Common myeloid progenitor, CD34-positive (primary cell): ENCODE measurements around the gene DYNLRB1.

ENCODE experiments used
- CTCF ChIA-PET: fragments of 350-600 bp; sonication (Branson Sonifier 250); formaldehyde crosslinking; loops from one replicate; lab custom pipeline; 2021; ENCODE audit warnings: antibody characterized with exemption; lab: Charles Lee
- POLR2A ChIA-PET: fragments of 350-600 bp; sonication (Branson Sonifier 250); formaldehyde crosslinking; loops from one replicate; lab custom pipeline; 2021; ENCODE audit warnings: antibody characterized with exemption; lab: Charles Lee
- DNase-seq, 3 donors: peaks; one replicate each; pipeline versions ENCODE4 v3.0.0 to v3.0.0-alpha.2; 2013
- H3K27ac ChIP-seq, 2 experiments: 1 replicate in 1 of 2; 2 replicates in 1 of 2; pipeline ENCODE4 v1.7.0; 2013; ENCODE audit warnings: inconsistent platforms in 2 of 2, low read length in 2 of 2, mild to moderate bottlenecking in 2 of 2, low read depth in 1 of 2, moderate library complexity in 1 of 2; ENCODE audit not compliant: severe bottlenecking in 2 of 2, insufficient read depth in 1 of 2, poor library complexity in 1 of 2
- H3K27me3 ChIP-seq, 5 experiments: replicated peaks in 2 of 5; 1 replicate in 3 of 5; 2 replicates in 2 of 5; pipeline versions ENCODE4 v1.6.1 to v1.7.0; 2013; ENCODE audit warnings: low read length in 4 of 5, mild to moderate bottlenecking in 2 of 5, moderate library complexity in 2 of 5, inconsistent platforms in 1 of 5; ENCODE audit not compliant: insufficient read depth in 5 of 5, control insufficient read depth in 4 of 5
- H3K36me3 ChIP-seq, 4 experiments: 1 replicate in 2 of 4; 2 replicates in 2 of 4; pipeline versions ENCODE4 v1.6.1 to v1.7.0; 2013; ENCODE audit warnings: low read length in 3 of 4, control low read depth in 1 of 4, mild to moderate bottlenecking in 1 of 4; ENCODE audit not compliant: control insufficient read depth in 4 of 4, insufficient read depth in 4 of 4
- H3K4me1 ChIP-seq, 4 experiments: 1 replicate in 3 of 4; 2 replicates in 1 of 4; pipeline versions ENCODE4 v1.6.1 to v1.7.1; 2013; ENCODE audit warnings: low read length in 3 of 4, mild to moderate bottlenecking in 3 of 4, control low read depth in 1 of 4, inconsistent platforms in 1 of 4, moderate library complexity in 1 of 4; ENCODE audit not compliant: control insufficient read depth in 4 of 4, insufficient read depth in 4 of 4; ENCODE audit errors: control extremely low read depth in 1 of 4
- H3K4me3 ChIP-seq, 7 experiments: 1 replicate in 4 of 7; 2 replicates in 3 of 7; pipeline versions ENCODE4 v1.5.1 to v1.7.0; 2013; ENCODE audit warnings: mild to moderate bottlenecking in 7 of 7, low read length in 6 of 7, moderate library complexity in 6 of 7, inconsistent platforms in 2 of 7, low read depth in 2 of 7, control low read depth in 1 of 7; ENCODE audit not compliant: insufficient read depth in 4 of 7, control insufficient read depth in 1 of 7; ENCODE audit errors: extremely low read depth in 1 of 7
- H3K9me3 ChIP-seq, 5 experiments: 1 replicate in 4 of 5; 2 replicates in 1 of 5; pipeline versions ENCODE4 v1.6.1 to v1.7.1; 2013; ENCODE audit warnings: low read length in 4 of 5, mild to moderate bottlenecking in 2 of 5, inconsistent platforms in 1 of 5, low read depth in 1 of 5, moderate library complexity in 1 of 5; ENCODE audit not compliant: control insufficient read depth in 4 of 5, insufficient read depth in 2 of 5; ENCODE audit errors: control extremely low read depth in 1 of 5
- WGBS: methylation state at CpG from one replicate; pipeline ENCODE4 v1.1.5; 2013; ENCODE audit not compliant: insufficient coverage; 5-methylcytosine and 5-hydroxymethylcytosine counted together

The DYNLRB1 gene

GRCh38 chr20:34578025-34578424, 61.8 kb downstream of the DYNLRB1 start:
- Histone ChIP-seq H3K4me1 (peaks cover 0 to 25% (median 11%) of the 10 kb centered on the region in 4 experiments), H3K9me3 (no peaks in the 10 kb centered on the region), H3K4me3 (no peak overlapping the region), H3K27me3 (no peaks in the 10 kb centered on the region), H3K27ac (no peak overlapping the region), H3K36me3 (peaks cover 4 to 21% (median 15%) of the 10 kb centered on the region in 4 experiments)
- CTCF ChIA-PET = interaction anchor here (0.7 to 0.9 kb wide), 2 partner anchors 9 to 10 kb away, joined by 3 read pairs; no protein-coding TSS in a partner anchor
- DNase-seq = no peak
- WGBS = 50% methylated on average over 1 of the region's 2 CpGs
- POLR2A ChIA-PET = interaction anchor here (0.5 kb wide), 1 partner anchor 15 kb away, joined by 6 read pairs; no protein-coding TSS in a partner anchor

GRCh38 chr20:34578521-34578920, 62.3 kb downstream of the DYNLRB1 start:
- Histone ChIP-seq H3K9me3 (no peaks in the 10 kb centered on the region), H3K4me3 (no peak overlapping the region), H3K4me1 (peaks cover 0 to 30% (median 13%) of the 10 kb centered on the region in 4 experiments), H3K27me3 (no peaks in the 10 kb centered on the region), H3K27ac (no peak overlapping the region), H3K36me3 (peaks cover 6 to 18% (median 12%) of the 10 kb centered on the region in 4 experiments)
- ChIA-PET POLR2A (interaction anchor here (0.5 kb wide), 1 partner anchor 15 kb away, joined by 6 read pairs; no protein-coding TSS in a partner anchor), CTCF (no interaction called here)
- DNase-seq = no peak
- WGBS = 91% methylated on average over 6 of the region's 6 CpGs

GRCh38 chr20:34579191-34579978, 63.2 kb downstream of the DYNLRB1 start:
- CTCF ChIA-PET = interaction anchor here (1.3 kb wide), 1 partner anchor 8 kb away, joined by 6 read pairs; no protein-coding TSS in a partner anchor
- DNase-seq = no peak
- WGBS = 97% methylated on average over 8 of the region's 11 CpGs

GRCh38 chr20:34579979-34580940, 64.0 kb downstream of the DYNLRB1 start:
- POLR2A ChIA-PET = interaction anchor here (0.6 kb wide), 1 partner anchor 22 kb away, joined by 3 read pairs; no protein-coding TSS in a partner anchor
- Histone ChIP-seq H3K27ac (no peak overlapping the region), H3K4me1 (peaks cover 0 to 35% (median 17%) of the 10 kb centered on the region in 4 experiments), H3K4me3 (no peak overlapping the region), H3K9me3 (no peaks in the 10 kb centered on the region), H3K27me3 (no peaks in the 10 kb centered on the region), H3K36me3 (peaks cover 5 to 17% (median 11%) of the 10 kb centered on the region in 4 experiments)
- 100% methylated on average over 5 of the region's 7 CpGs for WGBS
- DNase-seq = no peak
- CTCF ChIA-PET = interaction anchor here (0.7 to 1.3 kb wide), 3 partner anchors 9 to 134 kb away, joined by 3 to 6 read pairs (median 4); no protein-coding TSS in a partner anchor

More at GRCh38 chr20:34579191-34579978, 63.2 kb downstream of the DYNLRB1 start:
- POLR2A ChIA-PET = no interaction called here
- Histone ChIP-seq H3K36me3 (peaks cover 2 to 13% (median 10%) of the 10 kb centered on the region in 4 experiments), H3K4me3 (no peak overlapping the region), H3K4me1 (peaks cover 0 to 35% (median 17%) of the 10 kb centered on the region in 4 experiments), H3K27me3 (no peaks in the 10 kb centered on the region), H3K27ac (no peak overlapping the region), H3K9me3 (no peaks in the 10 kb centered on the region)

GRCh38 chr20:34581341-34582184, 65.3 kb downstream of the DYNLRB1 start:
- Histone ChIP-seq H3K9me3 (no peaks in the 10 kb centered on the region), H3K36me3 (peaks cover 6 to 23% (median 14%) of the 10 kb centered on the region in 4 experiments), H3K4me3 (no peak overlapping the region), H3K27ac (peak overlapping the region in 1 of 2 experiments; percentile 67), H3K4me1 (peaks cover 0 to 35% (median 17%) of the 10 kb centered on the region in 4 experiments), H3K27me3 (no peaks in the 10 kb centered on the region)
- ChIA-PET CTCF (interaction anchor here (1.1 kb wide), 1 partner anchor 18 kb away, joined by 4 read pairs; no protein-coding TSS in a partner anchor), POLR2A (no interaction called here)
- WGBS = 84% methylated on average over 7 of the region's 11 CpGs
- DNase-seq = peak in 2 of 3 donors; percentile 38 to 42

- ChIA-PET POLR2A (no interaction called here), CTCF (interaction anchor here (1.6 kb wide), 1 partner anchor 126 kb away, joined by 6 read pairs; no protein-coding TSS in a partner anchor)
- H3K4me3 ChIP-seq = no peak overlapping the region
- WGBS = 100% methylated on average over 1 of the region's 4 CpGs
- H3K9me3 ChIP-seq = no peaks in the 10 kb centered on the region
- no peak for DNase-seq
- H3K27me3 ChIP-seq = no peaks in the 10 kb centered on the region
- H3K4me1 ChIP-seq = peaks cover 0 to 35% (median 17%) of the 10 kb centered on the region in 4 experiments
- peaks cover 9 to 29% (median 15%) of the 10 kb centered on the region in 4 experiments for H3K36me3 ChIP-seq
- H3K27ac ChIP-seq = peak overlapping the region in 1 of 2 experiments; percentile 67
Measured at GRCh38 chr20:34582221-34582620, 66.0 kb downstream of the DYNLRB1 start.
